HepG2 (cell line): Measurements from ENCODE around the gene C1GALT1. TPM values are rescaled to one million over a fixed set of nuclear protein-coding genes. Genes with fewer than 3 reads are reported as not detected.
"Not testable (repeated sequence)": the region's sequence is repeated elsewhere in the genome, so short reads cannot be mapped to it uniquely, and the experiment has no call there.

Experiments used
- ATAC-seq: fragments of 200-7000 bp; cut with Tn5 transposase; 3 replicates; pipeline ENCODE4 v1.9.1; 2020; ENCODE audit warnings: mild to moderate bottlenecking, moderate library complexity
- BruUV-seq: library from RNA; stranded (reverse); fragments of 400-500 nt; replicated peaks from 2 replicates; lab custom pipeline; 2021; lab: Mats Ljungman, UMichigan
- CTCF ChIA-PET: fragments of 300-600 bp; formaldehyde crosslinking; extraction: SDS; loops from one replicate; lab custom pipeline; 2021; ENCODE audit warnings: low total read pairs, inconsistent platforms, low intra/inter-chr PET ratio; lab: Yijun Ruan, JAX
- POLR2A ChIA-PET: fragments of 350-600 bp; sonication (Branson Sonifier 250); formaldehyde crosslinking; loops from one replicate; lab custom pipeline; 2020; ENCODE audit warnings: antibody characterized with exemption, inconsistent platforms; lab: Yijun Ruan, JAX
- DNase-seq: peaks from one replicate; pipeline ENCODE4 v3.0.0-alpha.2; 2015; ENCODE audit warnings: low spot score
- FAIRE-seq: peaks from 3 replicates; lab custom pipeline; 2011; peaks lifted over from hg19 to GRCh38; lab: Jason Lieb, UNC
- H2AFZ ChIP-seq: one replicate; pipeline ENCODE4 v1.6.1; 2011; ENCODE audit warnings: low read length, inconsistent platforms
- H3K27ac ChIP-seq: fragments of 300-600 bp; 3 replicates; pipeline ENCODE4 v1.8.0; 2011; ENCODE audit warnings: mixed run types, mild to moderate bottlenecking, mixed read lengths, low read length, inconsistent platforms; ENCODE audit not compliant: insufficient read depth; ENCODE audit errors: extremely low read length
- H3K27me3 ChIP-seq, 2 experiments: fragments of 200-600 bp in 1 of 2; 2 replicates in 1 of 2; 3 replicates in 1 of 2; pipeline versions ENCODE4 v1.6.0 to v1.8.0; 2011; ENCODE audit warnings: low read length in 2 of 2, mild to moderate bottlenecking in 2 of 2, moderate library complexity in 2 of 2, inconsistent platforms in 1 of 2; ENCODE audit not compliant: insufficient read depth in 2 of 2, control insufficient read depth in 1 of 2
- H3K36me3 ChIP-seq, 2 experiments: fragments of 200-600 bp in 1 of 2; replicated peaks in 1 of 2; 2 replicates in 1 of 2; 3 replicates in 1 of 2; pipeline versions ENCODE4 v1.5.1 to v1.8.0; 2011; ENCODE audit warnings: low read length in 2 of 2, inconsistent platforms in 1 of 2; ENCODE audit not compliant: insufficient read depth in 2 of 2, control insufficient read depth in 1 of 2
- H3K4me1 ChIP-seq: 2 replicates; pipeline ENCODE4 v1.5.1; 2012; ENCODE audit warnings: low read length, inconsistent platforms; ENCODE audit not compliant: insufficient read depth
- H3K4me2 ChIP-seq: 2 replicates; pipeline ENCODE4 v1.6.0; 2011; ENCODE audit warnings: low read depth, low read length, inconsistent platforms
- H3K4me3 ChIP-seq, 3 experiments: fragments of 200-600 bp in 1 of 3; sonication (generic), shearing (Covaris generic) in 1 of 3; replicated peaks in 1 of 3; 2 replicates each; pipeline ENCODE4 v1.5.1; 2011 to 2016; ENCODE audit warnings: low read length in 3 of 3, inconsistent platforms in 2 of 3, low read depth in 2 of 3, mild to moderate bottlenecking in 2 of 3, control low read depth in 1 of 3, mixed read lengths in 1 of 3; ENCODE audit not compliant: insufficient read depth in 1 of 3
- H3K79me2 ChIP-seq: one replicate; pipeline ENCODE4 v1.6.1; 2011; ENCODE audit warnings: low read length, inconsistent platforms; ENCODE audit not compliant: insufficient read depth
- H3K9ac ChIP-seq: 2 replicates; pipeline ENCODE4 v1.6.0; 2011; ENCODE audit warnings: mild to moderate bottlenecking, low read depth, low read length, inconsistent platforms; ENCODE audit not compliant: insufficient read depth
- H3K9me3 ChIP-seq: 2 replicates; pipeline ENCODE4 v1.5.1; 2012; ENCODE audit warnings: mild to moderate bottlenecking, low read length
- H4K20me1 ChIP-seq: 2 replicates; pipeline ENCODE4 v1.6.0; 2011; ENCODE audit warnings: inconsistent platforms, mild to moderate bottlenecking, low read length, moderate library complexity; ENCODE audit not compliant: insufficient read depth
- LBX2 ChIP-seq: sonication (generic); formaldehyde crosslinking; IDR thresholded peaks from 2 replicates; pipeline ENCODE4 v1.5.0; 2020; ENCODE audit warnings: missing genetic modification reagents, mild to moderate bottlenecking, borderline replicate concordance
- RBM22 ChIP-seq: fragments of 200-400 bp; formaldehyde crosslinking; optimal IDR thresholded peaks from 2 replicates; pipeline ENCODE3; 2017; ENCODE audit warnings: mild to moderate bottlenecking, low read length, moderate library complexity
- SP2 ChIP-seq: sonication (generic); formaldehyde crosslinking; IDR thresholded peaks from 2 replicates; pipeline ENCODE4 v1.5.1; 2020; ENCODE audit warnings: mild to moderate bottlenecking, missing genetic modification reagents
- WGBS: methylation state at CpG from one replicate; pipeline ENCODE4 v1.1.6; 2017; ENCODE audit warnings: low lambda C conversion rate; 5-methylcytosine and 5-hydroxymethylcytosine counted together
- in situ Hi-C: cut with HindIII; loops from 2 replicates; pipeline ENCODE4 v1.10.0; 2017; ENCODE audit warnings: low pct_unique_long_range_greater_than_20kb; ENCODE audit not compliant: extremely low pct_ligation_motif_present
- intact Hi-C: fragments of 100-400 bp; cut with micrococcal nuclease; formaldehyde crosslinking; loops from one replicate; pipeline ENCODE4 v1.10.0; 2022; ENCODE audit not compliant: unreplicated experiment
- polyA plus RNA-seq, 8 experiments: library from polyadenylated mRNA; depleted of rRNA in 3 of 8; stranded (reverse) in 7 of 8; unstranded in 1 of 8; fragments of >200 nt; fragmentation: Illumina TruSeq in 4 of 8; extraction: Trizol in 4 of 8; gene quantifications; 2 replicates each; pipeline versions ENCODE4 v1.2.1 to v1.2.3, GENCODE V29; 2011 to 2016; ENCODE audit warnings: low read depth in 4 of 8, missing spikeins in 1 of 8, mixed read lengths in 1 of 8; ENCODE audit not compliant: insufficient read depth in 1 of 8
- total RNA-seq, 5 experiments: library from RNA; depleted of rRNA; stranded (reverse); fragments of >200 nt; fragmentation: Illumina TruSeq; extraction: Trizol; gene quantifications; 2 replicates each; pipeline ENCODE4 v1.2.3, GENCODE V29; 2016; ENCODE audit warnings: low read depth in 1 of 5

Gene C1GALT1
- total and polyA plus RNA-seq, 2 of the 13 experiments (the other 11 are each of a cell fraction or from before 2014, with no cell fraction given) = 57.1 to 65.9 TPM

GRCh38 chr7:7242899-7243298 lies 60.6 kb downstream of the C1GALT1 start:
- H3K79me2 ChIP-seq = no peaks in the 10 kb centered on the region
- intact Hi-C loops = no loop called here
- no peaks in the 10 kb centered on the region for H3K9me3 ChIP-seq
- H3K36me3 ChIP-seq = peaks cover 13 to 70% of the 10 kb centered on the region in 2 experiments
- H2AFZ ChIP-seq = no peak overlapping the region
- FAIRE-seq = no peak
- no peak overlapping the region for H3K4me3 ChIP-seq
- no peak for ATAC-seq
- CTCF ChIA-PET = no interaction called here
- no peak overlapping the region for H3K27ac ChIP-seq
- in situ Hi-C loops = no loop called here
- no peak overlapping the region for H3K9ac ChIP-seq
- BruUV-seq = no TSS peak
- no peak for DNase-seq
- WGBS = 93% methylated on average over 3 of the region's 3 CpGs
- no peaks in the 10 kb centered on the region for H3K4me1 ChIP-seq
- H4K20me1 ChIP-seq = peaks cover 3% of the 10 kb centered on the region; the same call in 1 of the 2 replicates
- TF ChIP-seq RBM22 (peak; percentile 57), LBX2 (CRISPR knock-in tag) (no peak), SP2 (CRISPR knock-in tag) (no peak)
- POLR2A ChIA-PET = no interaction called here
- H3K4me2 ChIP-seq = no peak overlapping the region
- H3K27me3 ChIP-seq = no peaks in the 10 kb centered on the region

- DNase-seq, CTCF ChIA-PET, BruUV-seq, H4K20me1 ChIP-seq, ATAC-seq, H3K4me3 ChIP-seq, H3K9me3 ChIP-seq, H3K4me1 ChIP-seq, in situ Hi-C loops, H3K27ac ChIP-seq, H3K9ac ChIP-seq, H3K4me2 ChIP-seq, H2AFZ ChIP-seq, intact Hi-C loops, H3K27me3 ChIP-seq, POLR2A ChIA-PET, H3K79me2 ChIP-seq, FAIRE-seq: not testable (repeated sequence)
- peaks cover 8 to 50% of the 10 kb centered on the region in 2 experiments for H3K36me3 ChIP-seq
- 97% methylated on average over 13 of the region's 13 CpGs for WGBS
Observed at GRCh38 chr7:7245233-7245632, 62.9 kb downstream of the C1GALT1 start.
